ENCODE data around the gene C5orf47. TPM values are rescaled to one million over a fixed set of nuclear protein-coding genes. Genes with fewer than 3 reads are reported as not detected.

Gene C5orf47, protein sequence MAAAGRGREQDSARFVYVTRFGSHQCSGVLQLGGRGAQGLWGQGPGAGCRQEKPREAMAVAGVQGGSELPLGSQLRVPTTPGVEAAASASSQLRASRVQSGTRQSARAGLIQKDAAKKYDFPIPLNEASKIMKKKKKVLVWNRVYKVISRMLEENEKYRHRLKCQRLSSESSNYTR
- total RNA-seq = not detected in 2 replicates

DNA sequence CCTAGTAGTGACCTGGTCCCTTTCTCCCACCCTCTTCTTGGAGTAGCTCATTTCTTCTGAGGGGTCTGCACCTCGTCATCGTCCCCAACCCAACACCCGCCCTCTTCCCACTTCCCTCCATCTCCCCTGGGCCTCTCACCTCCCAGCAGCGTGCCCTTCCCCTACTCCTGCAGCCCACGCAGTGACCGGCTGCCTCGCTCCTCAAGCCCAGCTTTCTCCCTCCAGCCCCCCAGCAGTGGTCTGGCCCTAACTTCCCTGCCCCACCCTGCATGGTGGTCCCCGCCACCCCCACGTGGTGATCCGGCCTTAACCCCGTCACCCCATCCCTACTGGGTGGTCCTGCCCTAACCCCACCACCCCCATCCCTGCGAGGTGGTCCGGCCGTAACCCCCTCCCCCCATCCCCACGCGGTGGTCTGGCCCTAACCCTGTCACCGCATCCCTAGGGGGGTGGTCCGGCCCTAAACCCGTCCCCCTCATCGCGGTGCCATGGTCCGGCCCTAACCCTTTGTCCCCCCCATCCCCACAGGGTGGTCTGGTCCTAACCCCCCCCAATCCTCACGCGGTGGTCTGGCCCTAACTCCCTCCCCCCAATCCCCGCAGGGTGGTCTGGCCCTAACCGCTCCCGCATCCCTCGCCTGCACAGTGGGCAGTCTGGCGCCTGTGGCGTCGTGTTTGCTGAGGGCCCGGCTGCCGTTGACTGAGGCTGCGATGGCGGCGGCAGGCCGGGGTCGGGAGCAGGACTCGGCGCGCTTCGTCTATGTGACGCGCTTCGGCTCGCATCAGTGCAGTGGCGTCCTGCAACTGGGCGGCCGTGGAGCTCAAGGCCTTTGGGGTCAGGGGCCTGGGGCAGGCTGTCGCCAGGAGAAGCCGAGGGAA is at the start of gene C5orf47:
C5orf47 (plus strand) TSS at position 617 of the 878 bp plus-strand sequence; CDS start at position 711, 94 bp downstream.

DNA sequence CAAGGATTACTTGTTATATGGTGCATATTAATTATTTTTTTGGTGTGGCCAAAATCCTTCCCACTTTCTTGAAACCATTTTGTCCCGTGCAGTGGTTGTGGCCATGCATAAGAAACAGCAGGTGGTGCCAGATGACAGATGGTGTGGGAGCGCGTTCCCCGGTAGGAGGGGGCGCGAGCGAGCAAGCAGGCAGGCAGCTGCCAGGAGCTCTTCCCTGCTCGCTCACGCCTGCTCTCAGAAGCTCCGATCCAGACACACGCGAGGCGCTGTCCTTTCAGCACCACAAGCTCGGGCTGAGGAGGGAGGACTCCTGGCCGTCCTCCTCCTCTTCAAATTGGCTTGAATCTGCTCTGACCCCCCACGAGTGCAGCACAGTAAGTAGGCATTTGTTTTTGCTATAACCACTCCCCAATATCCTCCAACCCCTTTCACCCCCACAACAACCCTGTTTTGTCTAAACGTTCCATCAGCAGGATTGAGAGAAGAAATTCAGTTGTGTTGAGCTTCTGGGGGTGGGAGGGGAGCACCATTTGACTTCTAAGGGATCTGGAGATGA is 56.6 kb downstream of the C5orf47 start, which contains the start of gene NSG2:
NSG2 (plus strand) TSS at position 237 of the 556 bp plus-strand sequence. CDS start 1,050 bp downstream, outside the sequence.

Other genes starting within 250 kb of the C5orf47 start
- gene CPEB4, start 100.8 kb upstream of the C5orf47 start, total RNA-seq = 12.8 and 13.4 TPM in 2 replicates
- gene NSG2, start 56.5 kb downstream of the C5orf47 start, total RNA-seq = not detected in 2 replicates

All from bronchial smooth muscle cell (primary cell).